HTERT RPE-1 (cell line): ENCODE data around the gene PATE4.

Experiments
- in situ Hi-C: fragments of 300-500 bp; cut with MboI; formaldehyde crosslinking; loops from 4 replicates; pipeline ENCODE4 v1.14.3; 2020; ENCODE audit warnings: low sequenced_read_pairs

The PATE4 gene

GRCh38 chr11:125887373-125888324 is 54.5 kb downstream of the PATE4 start, which contains the start of gene HYLS1:
HYLS1 (plus strand) TSS chr11:125887668; CDS start chr11:125899369, 11,701 bp downstream.
- in situ Hi-C loops = no loop called here
